ENCODE data around the gene ARMC2. TPM values are rescaled to one million over a fixed set of nuclear protein-coding genes. Genes with fewer than 3 reads are reported as not detected.

The ARMC2 gene
- total and polyA plus RNA-seq, 10 donors: 1.4 to 12.2 (median 5.7) TPM

DNA sequence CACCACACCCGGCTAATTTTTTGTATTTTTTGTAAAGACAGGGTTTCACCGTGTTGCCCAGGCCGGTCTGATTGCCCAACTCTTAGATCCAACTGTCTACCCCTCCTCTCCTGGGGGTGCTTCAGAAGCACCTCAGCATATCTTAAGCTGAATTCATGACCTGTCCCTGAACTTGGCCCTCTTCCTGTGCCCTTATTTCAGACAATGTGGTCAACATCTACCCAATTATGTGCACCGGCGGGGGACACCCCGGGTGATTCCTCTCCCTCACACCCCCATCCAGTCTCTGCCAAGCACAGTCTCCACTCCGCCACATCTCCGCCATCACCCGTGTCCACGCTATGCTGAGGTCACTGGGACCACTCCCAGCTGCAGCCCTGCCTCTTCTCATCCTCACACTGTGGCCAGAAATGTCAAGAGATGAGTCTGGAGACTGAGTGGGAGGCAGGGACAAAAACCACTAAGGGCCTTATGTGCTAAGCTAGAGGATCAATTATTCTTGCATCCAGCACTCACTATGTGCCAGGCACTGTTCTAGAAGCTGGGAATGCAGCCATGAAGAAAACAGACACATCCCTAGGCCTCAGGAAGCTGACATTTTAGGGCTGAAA is 111.9 kb downstream of the ARMC2 start:
- WGBS, 5 donors: 68 to 83% (median 79%) methylated on average over 10 of the region's 10 CpGs
- Histone ChIP-seq H3K4me3 (no peak overlapping the region), H3K9me3 (no peaks in the 10 kb centered on the region), H3K27me3 (replicated peaks in 1 of 7) (no peaks in the 10 kb centered on the region), H3K27ac (peak overlapping the region in 1 of 8 donors; percentile 58), H3K36me3 (no peaks in the 10 kb centered on the region), H3K4me1 (peaks cover 0 to 29% (median 16%) of the 10 kb centered on the region in 6 donors)
- no peak for DNase-seq
- intact Hi-C loops (cut with DNase I; ENCODE audit: low total_unique reads): no loop called here
- TF ChIP-seq POLR2AphosphoS5 (IDR thresholded peaks at IDR 0.05) (no peak), POLR2A (IDR thresholded peaks at IDR 0.05) (no peak)
- TF ChIP-seq, protein P1, sequence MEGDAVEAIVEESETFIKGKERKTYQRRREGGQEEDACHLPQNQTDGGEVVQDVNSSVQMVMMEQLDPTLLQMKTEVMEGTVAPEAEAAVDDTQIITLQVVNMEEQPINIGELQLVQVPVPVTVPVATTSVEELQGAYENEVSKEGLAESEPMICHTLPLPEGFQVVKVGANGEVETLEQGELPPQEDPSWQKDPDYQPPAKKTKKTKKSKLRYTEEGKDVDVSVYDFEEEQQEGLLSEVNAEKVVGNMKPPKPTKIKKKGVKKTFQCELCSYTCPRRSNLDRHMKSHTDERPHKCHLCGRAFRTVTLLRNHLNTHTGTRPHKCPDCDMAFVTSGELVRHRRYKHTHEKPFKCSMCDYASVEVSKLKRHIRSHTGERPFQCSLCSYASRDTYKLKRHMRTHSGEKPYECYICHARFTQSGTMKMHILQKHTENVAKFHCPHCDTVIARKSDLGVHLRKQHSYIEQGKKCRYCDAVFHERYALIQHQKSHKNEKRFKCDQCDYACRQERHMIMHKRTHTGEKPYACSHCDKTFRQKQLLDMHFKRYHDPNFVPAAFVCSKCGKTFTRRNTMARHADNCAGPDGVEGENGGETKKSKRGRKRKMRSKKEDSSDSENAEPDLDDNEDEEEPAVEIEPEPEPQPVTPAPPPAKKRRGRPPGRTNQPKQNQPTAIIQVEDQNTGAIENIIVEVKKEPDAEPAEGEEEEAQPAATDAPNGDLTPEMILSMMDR (IDR thresholded peaks at IDR 0.05 in 8 of 11, conservative IDR thresholded peaks at IDR 0.05 in 3 of 11): no peak

DNA sequence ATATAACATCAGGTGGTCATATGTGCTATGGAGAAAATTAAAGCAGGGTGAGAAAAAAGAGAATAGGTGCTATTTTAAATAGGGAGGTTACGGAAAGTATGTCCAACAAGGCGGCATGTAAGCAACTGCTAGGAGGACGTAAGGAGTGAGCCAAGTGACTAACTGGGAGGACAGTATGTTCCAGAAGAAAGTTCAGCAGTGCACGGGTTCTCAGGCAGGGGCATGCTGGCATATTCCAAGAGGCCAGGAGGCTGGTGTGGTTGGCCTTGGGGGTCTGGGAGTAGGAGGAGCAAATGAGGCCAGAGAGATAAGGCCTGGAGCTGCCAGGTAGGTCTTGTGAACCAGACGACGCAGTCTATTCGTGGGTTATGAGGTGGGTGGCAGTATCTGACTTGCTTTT is 112.4 kb downstream of the ARMC2 start:
- no peak overlapping the region for H3K4me3 ChIP-seq
- 93 to 96% (median 94%) methylated on average over 7 of the region's 7 CpGs for WGBS, 5 donors
- no peaks in the 10 kb centered on the region for H3K27me3 ChIP-seq (replicated peaks in 1 of 7)
- H3K36me3 ChIP-seq: no peaks in the 10 kb centered on the region
- no peaks in the 10 kb centered on the region for H3K9me3 ChIP-seq
- no peak overlapping the region for H3K27ac ChIP-seq
- intact Hi-C loops (cut with DNase I; ENCODE audit: low total_unique reads): no loop called here
- DNase-seq: no peak
- peaks cover 0 to 24% (median 13%) of the 10 kb centered on the region in 6 donors for H3K4me1 ChIP-seq
- TF ChIP-seq POLR2A (IDR thresholded peaks at IDR 0.05) (no peak), POLR2AphosphoS5 (IDR thresholded peaks at IDR 0.05) (no peak)
- TF ChIP-seq, protein P1 (IDR thresholded peaks at IDR 0.05 in 8 of 11, conservative IDR thresholded peaks at IDR 0.05 in 3 of 11): no peak

DNA sequence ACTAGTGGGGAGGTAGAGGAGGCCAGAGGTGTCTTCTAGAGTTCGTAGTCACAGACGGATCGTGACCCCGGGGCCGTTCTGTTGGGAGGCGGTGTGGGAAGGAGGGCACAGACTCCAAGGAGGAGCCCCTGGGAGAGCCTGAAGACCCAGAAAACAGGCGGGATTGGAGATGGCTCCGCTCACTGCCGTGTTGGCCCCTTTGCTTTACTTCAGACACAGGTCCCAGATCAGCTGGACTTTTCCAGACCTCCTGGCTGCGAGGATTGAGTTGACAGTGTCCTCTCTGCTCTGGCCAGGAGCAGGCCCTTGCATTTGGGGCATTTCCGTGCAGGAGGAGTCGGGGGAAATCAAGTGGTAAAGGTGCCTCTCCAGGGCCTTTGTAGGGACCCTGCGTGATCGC is 112.9 kb downstream of the ARMC2 start:
- no peaks in the 10 kb centered on the region for H3K27me3 ChIP-seq (replicated peaks in 1 of 7)
- WGBS, 5 donors: 88 to 96% (median 95%) methylated on average over 14 of the region's 14 CpGs
- H3K27ac ChIP-seq: no peak overlapping the region
- no peaks in the 10 kb centered on the region for H3K36me3 ChIP-seq
- no peaks in the 10 kb centered on the region for H3K9me3 ChIP-seq
- intact Hi-C loops (cut with DNase I; ENCODE audit: low total_unique reads): no loop called here
- H3K4me1 ChIP-seq: peaks cover 0 to 23% (median 12%) of the 10 kb centered on the region in 6 donors
- TF ChIP-seq POLR2AphosphoS5 (IDR thresholded peaks at IDR 0.05): no peak
- TF ChIP-seq, protein P1 (IDR thresholded peaks at IDR 0.05 in 8 of 11, conservative IDR thresholded peaks at IDR 0.05 in 3 of 11): no peak
- TF ChIP-seq POLR2A (IDR thresholded peaks at IDR 0.05): no peak
- no peak overlapping the region for H3K4me3 ChIP-seq
- no peak for DNase-seq

DNA sequence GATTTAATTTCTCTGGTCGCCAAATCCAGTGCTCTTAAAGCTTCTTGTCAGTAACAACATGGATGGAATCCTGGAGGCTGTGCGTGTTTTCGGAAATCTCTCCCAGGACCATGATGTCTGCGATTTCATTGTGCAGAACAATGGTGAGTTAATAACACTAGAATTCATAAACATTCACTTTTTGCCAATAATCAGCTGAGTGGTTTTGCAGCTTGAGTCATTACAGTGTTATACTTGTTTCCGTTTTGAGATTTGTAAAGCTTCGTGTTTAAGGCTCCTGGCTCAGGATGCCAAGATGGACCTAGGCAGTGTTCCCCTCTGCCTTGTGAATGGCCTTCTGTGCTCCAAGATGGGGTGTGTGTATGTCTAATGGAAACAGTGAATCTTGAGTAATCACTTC is 113.8 kb downstream of the ARMC2 start:
- H3K36me3 ChIP-seq: no peaks in the 10 kb centered on the region
- TF ChIP-seq POLR2AphosphoS5 (IDR thresholded peaks at IDR 0.05) (no peak), POLR2A (IDR thresholded peaks at IDR 0.05) (no peak)
- TF ChIP-seq, protein P1 (IDR thresholded peaks at IDR 0.05 in 8 of 11, conservative IDR thresholded peaks at IDR 0.05 in 3 of 11): no peak
- intact Hi-C loops (cut with DNase I; ENCODE audit: low total_unique reads): no loop called here
- no peak for DNase-seq
- WGBS, 5 donors: 93 to 97% (median 94%) methylated on average over 6 of the region's 6 CpGs
- H3K27ac ChIP-seq: no peak overlapping the region
- peaks cover 0 to 32% (median 20%) of the 10 kb centered on the region in 6 donors for H3K4me1 ChIP-seq
- H3K4me3 ChIP-seq: no peak overlapping the region
- H3K9me3 ChIP-seq: no peaks in the 10 kb centered on the region
- H3K27me3 ChIP-seq (replicated peaks in 1 of 7): no peaks in the 10 kb centered on the region
